ENCODE measurements around the gene SPEF2.

DNA sequence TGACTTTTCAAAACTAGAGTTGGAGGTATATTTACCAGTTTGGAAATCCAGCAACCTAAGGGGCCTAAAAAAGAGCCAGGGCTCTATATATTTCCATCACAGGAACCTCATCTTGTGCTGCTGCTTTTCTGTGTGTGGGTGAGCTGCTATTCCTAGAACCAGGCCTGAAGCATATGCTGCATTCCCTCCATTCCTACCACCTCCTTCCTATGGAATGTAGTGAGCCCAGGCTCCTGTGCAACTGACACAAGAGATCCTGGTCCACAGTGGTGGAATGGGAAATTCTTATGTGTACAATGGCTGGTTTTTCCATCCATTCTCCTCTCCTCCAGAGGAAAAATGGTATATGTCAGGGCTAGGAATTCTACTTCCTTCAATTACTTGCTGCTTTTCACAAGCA, 39.1 kb downstream of the SPEF2 start:
- TF ChIP-seq, protein P1, sequence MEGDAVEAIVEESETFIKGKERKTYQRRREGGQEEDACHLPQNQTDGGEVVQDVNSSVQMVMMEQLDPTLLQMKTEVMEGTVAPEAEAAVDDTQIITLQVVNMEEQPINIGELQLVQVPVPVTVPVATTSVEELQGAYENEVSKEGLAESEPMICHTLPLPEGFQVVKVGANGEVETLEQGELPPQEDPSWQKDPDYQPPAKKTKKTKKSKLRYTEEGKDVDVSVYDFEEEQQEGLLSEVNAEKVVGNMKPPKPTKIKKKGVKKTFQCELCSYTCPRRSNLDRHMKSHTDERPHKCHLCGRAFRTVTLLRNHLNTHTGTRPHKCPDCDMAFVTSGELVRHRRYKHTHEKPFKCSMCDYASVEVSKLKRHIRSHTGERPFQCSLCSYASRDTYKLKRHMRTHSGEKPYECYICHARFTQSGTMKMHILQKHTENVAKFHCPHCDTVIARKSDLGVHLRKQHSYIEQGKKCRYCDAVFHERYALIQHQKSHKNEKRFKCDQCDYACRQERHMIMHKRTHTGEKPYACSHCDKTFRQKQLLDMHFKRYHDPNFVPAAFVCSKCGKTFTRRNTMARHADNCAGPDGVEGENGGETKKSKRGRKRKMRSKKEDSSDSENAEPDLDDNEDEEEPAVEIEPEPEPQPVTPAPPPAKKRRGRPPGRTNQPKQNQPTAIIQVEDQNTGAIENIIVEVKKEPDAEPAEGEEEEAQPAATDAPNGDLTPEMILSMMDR (optimal IDR thresholded peaks at IDR 0.05 in 1 of 3, IDR thresholded peaks at IDR 0.05 in 1 of 3, conservative IDR thresholded peaks at IDR 0.05 in 1 of 3; ENCODE audit: extremely low read depth in 1 of 3, insufficient read depth in 2 of 3, low read length in 3 of 3): no peak
- TF ChIP-seq EZH2 (IDR thresholded peaks at IDR 0.05; ENCODE audit: low read length): no peak
